ENCODE measurements around the gene REXO1.
A peak's percentile ranks its signal among the peaks of the same experiment; 100 is the strongest.

Gene REXO1

DNA sequence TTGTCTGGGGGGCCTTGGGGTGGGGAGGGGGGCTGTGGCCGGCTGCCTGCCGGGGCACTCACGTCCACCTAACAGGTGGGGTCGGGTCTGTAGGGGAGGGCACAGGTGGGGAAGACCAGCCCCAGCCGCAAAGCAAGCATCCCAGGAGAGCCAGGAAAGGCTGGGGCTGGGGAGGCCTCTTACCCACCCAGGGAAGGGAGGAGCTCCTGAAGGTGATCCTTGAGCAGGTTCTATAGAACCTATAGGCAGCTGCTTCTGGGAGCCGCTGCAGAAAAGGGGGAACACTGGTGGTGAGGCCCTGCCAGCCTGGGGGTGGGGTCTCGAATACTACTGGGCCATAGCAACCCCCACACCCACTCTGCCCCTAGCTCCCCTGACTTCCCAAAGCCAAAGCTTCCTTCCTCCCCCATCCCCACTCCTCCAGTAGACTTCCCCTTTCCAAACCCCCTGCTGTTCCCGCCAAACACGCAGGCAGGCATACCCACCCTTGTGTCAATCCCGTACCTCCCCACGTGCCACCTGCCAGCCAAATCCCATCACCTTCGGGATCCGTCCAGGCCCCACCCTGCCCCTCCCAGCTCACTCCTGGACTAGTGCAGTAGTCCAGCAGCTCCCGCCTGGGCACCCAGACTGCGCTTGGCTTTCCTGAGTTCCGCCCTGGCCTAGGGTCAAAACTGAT is 9.5 kb upstream of the REXO1 start:
- Histone ChIP-seq H3K79me2 (ENCODE audit: low read length) (peaks cover 95% of the 10 kb centered on the region), H3K36me3 (replicated peaks; ENCODE audit: insufficient read depth, low read length) (no peaks in the 10 kb centered on the region), H3K4me1 (ENCODE audit: low read length) (peaks cover 41% of the 10 kb centered on the region), H3K27me3 (replicated peaks; ENCODE audit: insufficient read depth, low read length) (no peaks in the 10 kb centered on the region), H3K9me3 (replicated peaks; ENCODE audit: insufficient read depth, low read length) (no peaks in the 10 kb centered on the region), H3F3A (ENCODE audit: insufficient read depth, low read length) (peaks cover 41% of the 10 kb centered on the region), H3K9me2 (replicated peaks; ENCODE audit: insufficient read depth, low read length) (no peaks in the 10 kb centered on the region), H3K4me3 (ENCODE audit: low read length) (peak overlapping the region; percentile 75; the same call in 1 of the 2 replicates), H3K27ac (ENCODE audit: low read length) (peak overlapping the region; percentile 78; the same call in 1 of the 2 replicates), H3K9ac (ENCODE audit: low read length) (peak overlapping the region; percentile 80; the same call in 1 of the 2 replicates), H2AFZ (ENCODE audit: low read length) (no peak overlapping the region), H4K20me1 (ENCODE audit: insufficient read depth, low read length) (no peaks in the 10 kb centered on the region), H3K4me2 (ENCODE audit: low read depth, low read length) (peak overlapping the region; percentile 99)
- TF ChIP-seq EZH2phosphoT487 (IDR thresholded peaks at IDR 0.05; ENCODE audit: low read length) (no peak), EZH2 (optimal IDR thresholded peaks at IDR 0.05; ENCODE audit: low read depth, low read length) (no peak)
- TF ChIP-seq, protein P1, sequence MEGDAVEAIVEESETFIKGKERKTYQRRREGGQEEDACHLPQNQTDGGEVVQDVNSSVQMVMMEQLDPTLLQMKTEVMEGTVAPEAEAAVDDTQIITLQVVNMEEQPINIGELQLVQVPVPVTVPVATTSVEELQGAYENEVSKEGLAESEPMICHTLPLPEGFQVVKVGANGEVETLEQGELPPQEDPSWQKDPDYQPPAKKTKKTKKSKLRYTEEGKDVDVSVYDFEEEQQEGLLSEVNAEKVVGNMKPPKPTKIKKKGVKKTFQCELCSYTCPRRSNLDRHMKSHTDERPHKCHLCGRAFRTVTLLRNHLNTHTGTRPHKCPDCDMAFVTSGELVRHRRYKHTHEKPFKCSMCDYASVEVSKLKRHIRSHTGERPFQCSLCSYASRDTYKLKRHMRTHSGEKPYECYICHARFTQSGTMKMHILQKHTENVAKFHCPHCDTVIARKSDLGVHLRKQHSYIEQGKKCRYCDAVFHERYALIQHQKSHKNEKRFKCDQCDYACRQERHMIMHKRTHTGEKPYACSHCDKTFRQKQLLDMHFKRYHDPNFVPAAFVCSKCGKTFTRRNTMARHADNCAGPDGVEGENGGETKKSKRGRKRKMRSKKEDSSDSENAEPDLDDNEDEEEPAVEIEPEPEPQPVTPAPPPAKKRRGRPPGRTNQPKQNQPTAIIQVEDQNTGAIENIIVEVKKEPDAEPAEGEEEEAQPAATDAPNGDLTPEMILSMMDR (IDR thresholded peaks at IDR 0.05; ENCODE audit: low read length) = no peak
- DNase-seq = no peak

DNA sequence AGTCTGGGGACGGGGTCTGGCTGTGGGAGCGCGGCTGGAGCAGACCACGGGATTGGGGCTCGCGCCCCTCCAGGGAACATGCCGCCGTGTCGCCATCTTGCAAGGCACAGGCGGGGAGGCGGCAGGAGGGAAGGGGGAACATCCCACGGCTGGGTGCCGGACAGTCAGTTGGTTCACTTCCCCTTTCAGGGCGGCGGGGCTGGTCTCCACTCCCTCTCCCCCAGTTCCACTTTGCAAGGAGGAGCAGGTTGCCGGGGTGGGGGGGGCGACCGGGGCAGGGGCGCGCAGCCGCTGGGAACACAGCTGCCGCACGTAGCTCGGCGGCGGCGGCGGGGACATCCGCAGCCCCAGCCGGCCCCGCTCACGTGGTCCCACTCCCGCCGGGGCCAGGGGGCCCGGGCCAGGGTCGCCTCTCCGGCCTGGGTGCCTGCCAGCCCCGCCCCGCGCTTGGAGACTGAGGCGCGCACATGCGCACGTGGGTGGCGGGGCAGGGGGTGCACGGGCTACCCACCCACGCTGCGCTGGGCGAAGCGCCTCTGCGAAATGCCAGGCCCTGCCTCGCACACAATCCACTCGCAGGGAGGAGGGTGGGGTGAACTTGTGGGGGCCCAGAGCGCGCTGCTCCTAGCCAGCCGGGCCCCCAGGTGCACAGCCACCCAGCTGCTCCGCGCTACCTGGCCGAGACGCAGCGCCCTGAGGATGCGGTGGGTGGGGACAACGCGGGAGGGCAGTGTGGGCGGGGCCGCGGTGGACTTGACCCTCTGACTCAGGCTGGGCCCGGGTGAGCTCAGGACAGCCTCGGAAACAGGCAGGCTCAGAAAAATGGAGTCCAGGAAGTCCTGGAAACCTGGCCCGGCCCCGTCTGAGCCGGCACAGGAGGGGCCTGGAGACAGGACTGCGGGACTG is 8.7 kb upstream of the REXO1 start:
- H3K27ac ChIP-seq (ENCODE audit: low read length) = peak overlapping the region; percentile 78
- H3K4me3 ChIP-seq (ENCODE audit: low read length) = peak overlapping the region; percentile 75
- no peaks in the 10 kb centered on the region for H3K9me2 ChIP-seq (replicated peaks; ENCODE audit: insufficient read depth, low read length)
- H3F3A ChIP-seq (ENCODE audit: insufficient read depth, low read length) = peaks cover 37% of the 10 kb centered on the region
- peaks cover 95% of the 10 kb centered on the region for H3K79me2 ChIP-seq (ENCODE audit: low read length)
- H3K36me3 ChIP-seq (replicated peaks; ENCODE audit: insufficient read depth, low read length) = no peaks in the 10 kb centered on the region
- H3K4me2 ChIP-seq (ENCODE audit: low read depth, low read length) = peak overlapping the region; percentile 99
- no peaks in the 10 kb centered on the region for H3K27me3 ChIP-seq (replicated peaks; ENCODE audit: insufficient read depth, low read length)
- TF ChIP-seq EZH2phosphoT487 (IDR thresholded peaks at IDR 0.05; ENCODE audit: low read length) (no peak), EZH2 (optimal IDR thresholded peaks at IDR 0.05; ENCODE audit: low read depth, low read length) (no peak)
- TF ChIP-seq, protein P1 (IDR thresholded peaks at IDR 0.05; ENCODE audit: low read length) = no peak
- no peaks in the 10 kb centered on the region for H3K9me3 ChIP-seq (replicated peaks; ENCODE audit: insufficient read depth, low read length)
- H4K20me1 ChIP-seq (ENCODE audit: insufficient read depth, low read length) = no peaks in the 10 kb centered on the region
- H3K4me1 ChIP-seq (ENCODE audit: low read length) = peaks cover 40% of the 10 kb centered on the region
- peak overlapping the region; percentile 60 for H2AFZ ChIP-seq (ENCODE audit: low read length)
- peak overlapping the region; percentile 80 for H3K9ac ChIP-seq (ENCODE audit: low read length)
- DNase-seq = peak; percentile 82

DNA sequence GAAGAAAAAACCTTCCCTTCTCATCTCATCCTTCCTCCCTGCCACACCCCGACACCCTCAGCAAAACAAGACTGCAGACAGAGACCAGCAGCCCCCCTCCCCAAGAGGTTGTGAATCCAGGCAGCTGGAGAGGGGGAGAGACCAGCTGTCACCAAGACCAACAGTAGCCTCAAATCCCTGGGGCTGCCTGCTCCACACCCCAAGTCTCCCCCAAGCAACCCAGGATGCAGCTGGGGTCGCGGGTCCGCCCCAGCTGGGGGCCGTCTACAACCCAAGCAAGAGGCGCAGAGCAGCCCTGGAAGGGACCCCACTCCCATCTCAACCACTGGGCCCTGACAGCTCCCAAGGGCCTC is 8.0 kb upstream of the REXO1 start:
- Histone ChIP-seq H3K9me2 (replicated peaks; ENCODE audit: insufficient read depth, low read length) (no peaks in the 10 kb centered on the region), H3K4me1 (ENCODE audit: low read length) (peaks cover 35% of the 10 kb centered on the region), H3K4me3 (ENCODE audit: low read length) (peak overlapping the region; percentile 75), H3K79me2 (ENCODE audit: low read length) (peaks cover 90% of the 10 kb centered on the region), H3K27me3 (replicated peaks; ENCODE audit: insufficient read depth, low read length) (no peaks in the 10 kb centered on the region), H3K36me3 (replicated peaks; ENCODE audit: insufficient read depth, low read length) (no peaks in the 10 kb centered on the region), H3K4me2 (ENCODE audit: low read depth, low read length) (peak overlapping the region; percentile 99), H3K27ac (ENCODE audit: low read length) (peak overlapping the region; percentile 78), H3F3A (ENCODE audit: insufficient read depth, low read length) (peaks cover 37% of the 10 kb centered on the region), H2AFZ (ENCODE audit: low read length) (peak overlapping the region; percentile 60), H3K9ac (ENCODE audit: low read length) (peak overlapping the region; percentile 80), H3K9me3 (replicated peaks; ENCODE audit: insufficient read depth, low read length) (no peaks in the 10 kb centered on the region), H4K20me1 (ENCODE audit: insufficient read depth, low read length) (no peaks in the 10 kb centered on the region)
- DNase-seq = no peak
- TF ChIP-seq EZH2 (optimal IDR thresholded peaks at IDR 0.05; ENCODE audit: low read depth, low read length) = no peak
- TF ChIP-seq EZH2phosphoT487 (IDR thresholded peaks at IDR 0.05; ENCODE audit: low read length) = no peak
- TF ChIP-seq, protein P1 (IDR thresholded peaks at IDR 0.05; ENCODE audit: low read length) = no peak

All from MM.1S (cell line).